ENCODE measurements around the gene C6orf136. TPM values are rescaled to one million over a fixed set of nuclear protein-coding genes. Genes with fewer than 3 reads are reported as not detected.

The C6orf136 gene
- total RNA-seq, 1 experiment from 2014 or later = 7.2 TPM

DNA sequence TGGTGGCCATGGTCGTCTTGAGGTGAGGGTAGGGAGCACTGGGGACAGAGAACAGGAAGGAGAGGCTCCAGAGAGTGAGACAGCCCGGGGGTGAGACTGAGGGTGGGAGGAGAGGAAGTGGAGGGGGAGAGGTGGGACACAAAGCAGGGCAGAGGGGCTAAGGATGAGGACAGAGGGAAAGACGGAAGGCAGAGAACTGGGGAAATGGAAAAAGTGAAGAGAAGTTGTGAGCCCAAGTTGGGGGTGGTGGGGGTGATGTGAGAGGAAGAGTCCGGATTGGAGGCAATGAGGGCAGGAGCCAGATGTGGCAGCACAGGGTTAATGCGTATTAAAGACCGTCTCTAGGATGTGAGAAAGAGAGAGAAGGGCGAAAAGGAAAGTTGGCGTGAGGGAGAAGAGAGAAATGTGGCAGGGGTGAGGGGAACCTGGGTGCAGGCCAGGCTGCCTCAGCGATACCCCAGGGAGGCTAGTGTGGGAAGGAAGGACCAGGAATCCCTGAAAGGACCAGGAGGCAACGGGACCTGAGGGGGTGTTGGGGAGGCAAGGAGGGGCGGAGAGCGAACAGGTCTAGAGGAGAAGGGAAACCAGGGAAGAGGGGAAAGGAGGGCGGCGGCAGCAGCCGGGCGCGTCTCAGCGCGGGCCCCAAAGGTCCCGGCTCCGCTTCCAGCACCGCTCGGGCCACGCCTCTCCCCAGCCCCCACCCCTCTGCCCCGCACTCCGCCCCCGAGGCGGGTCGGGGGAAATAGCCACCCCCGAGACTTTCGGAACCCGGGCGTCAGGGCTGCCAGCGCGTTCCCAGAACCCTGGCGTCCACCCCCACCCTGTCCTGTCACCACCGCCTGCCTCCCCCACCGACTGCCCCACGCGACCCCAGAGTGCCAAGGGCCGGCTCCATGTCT is 39.3 kb downstream of the C6orf136 start, which contains the start of gene PPP1R18:
Gene PPP1R18 (minus strand): TSS at position 637 of the 899 bp plus-strand sequence. CDS start 627 bp downstream, at position 10.
- DNase-seq (ENCODE audit: low read depth) = peak; percentile 70

DNA sequence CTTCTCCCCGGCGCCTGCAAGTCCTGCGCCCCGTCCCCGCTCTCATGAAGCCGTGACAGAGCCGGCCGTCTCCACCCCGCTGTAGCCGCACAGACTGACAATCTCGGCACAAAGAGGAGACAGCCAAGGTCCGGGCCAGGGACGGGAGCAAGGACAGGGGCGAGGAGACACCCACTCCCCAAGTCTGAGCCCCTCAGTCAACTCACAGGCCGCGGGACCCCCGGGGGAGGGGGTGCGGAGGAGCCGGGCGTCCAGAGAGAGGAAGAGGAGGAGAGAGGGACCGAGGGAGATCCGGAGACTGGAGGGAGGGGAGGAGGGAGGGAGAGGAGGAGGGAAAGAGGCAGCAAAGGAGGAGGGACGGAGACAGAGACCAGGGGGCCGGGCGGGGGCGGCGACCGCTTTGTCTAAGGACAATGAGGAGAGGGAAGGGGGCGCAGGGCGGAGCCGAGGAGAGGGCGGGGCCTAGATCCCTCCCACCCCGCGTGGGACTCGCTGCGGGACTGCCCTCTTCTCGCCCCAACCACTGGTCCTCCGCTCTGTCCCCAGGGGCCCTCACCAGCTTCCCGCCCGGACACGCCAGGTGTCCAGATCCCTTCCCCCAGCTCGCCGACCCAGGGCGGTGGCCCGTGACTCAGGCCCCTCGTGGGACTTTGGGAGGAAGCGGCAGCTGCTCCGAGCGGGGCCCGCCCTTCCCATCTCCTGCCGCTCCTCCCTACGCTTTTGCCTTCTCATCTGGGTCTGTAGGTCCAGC is 40.1 kb downstream of the C6orf136 start:
- peak; percentile 100 for DNase-seq (ENCODE audit: low read depth)

DNA sequence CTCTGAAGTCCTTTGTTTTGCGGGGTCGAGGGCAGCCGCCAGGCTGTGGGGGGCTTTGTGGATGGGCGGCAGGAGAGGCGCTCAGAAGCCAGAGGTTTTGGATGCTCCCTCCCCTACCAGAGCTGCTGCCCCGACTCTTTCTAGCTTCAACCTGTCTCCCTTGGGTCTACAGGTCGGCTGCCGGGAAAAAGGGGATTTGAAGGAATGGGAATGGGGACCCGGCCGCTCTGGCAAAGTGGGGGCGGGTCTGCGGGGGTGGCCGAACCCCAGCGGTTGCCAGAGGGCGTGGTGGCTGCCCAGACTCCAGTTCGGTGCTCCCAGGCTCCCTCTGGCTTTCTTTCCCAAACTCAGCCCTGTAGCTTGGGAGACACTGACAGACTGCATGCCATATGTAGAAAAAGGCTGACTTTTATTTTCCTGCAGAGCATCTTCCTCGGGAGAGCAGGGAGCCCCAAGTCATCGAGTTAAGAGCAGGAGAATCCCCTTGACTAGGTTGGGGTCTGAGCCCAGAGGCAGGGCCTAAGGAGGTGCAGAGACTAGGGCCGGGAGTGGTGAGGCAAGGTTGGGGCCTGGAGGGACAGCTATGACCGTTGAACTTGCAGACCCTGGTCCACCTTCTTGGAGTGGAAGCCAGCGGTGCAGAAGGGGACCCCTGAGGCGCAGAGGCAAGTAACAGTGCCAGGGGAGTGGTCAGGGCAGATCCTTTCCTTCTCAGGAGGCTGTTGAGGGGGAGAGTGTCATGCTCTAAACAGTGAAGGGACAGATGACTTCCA is 40.9 kb downstream of the C6orf136 start:
- DNase-seq (ENCODE audit: low read depth) = peak; percentile 70

DNA sequence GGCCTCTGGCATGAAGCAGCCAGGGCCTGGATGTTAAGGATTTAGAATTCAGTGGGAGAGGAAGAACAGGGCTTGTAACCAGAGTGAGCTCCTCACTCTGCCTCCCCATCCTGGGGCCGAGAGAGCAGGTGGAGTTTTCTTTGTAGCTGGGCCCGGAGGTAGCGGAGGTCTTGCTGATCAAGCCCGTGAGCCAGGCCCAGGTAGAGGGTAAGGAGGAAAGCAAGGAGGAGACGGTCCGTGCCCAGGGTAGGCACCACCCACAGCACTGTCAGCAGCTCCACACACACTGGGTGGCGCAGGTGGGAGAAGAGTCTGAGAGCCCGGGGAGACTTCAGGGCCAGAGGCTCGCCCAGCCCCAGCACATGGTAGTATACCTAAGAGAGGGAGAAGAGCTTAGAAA is 41.6 kb downstream of the C6orf136 start:
- no peak for DNase-seq (ENCODE audit: low read depth)

DNA sequence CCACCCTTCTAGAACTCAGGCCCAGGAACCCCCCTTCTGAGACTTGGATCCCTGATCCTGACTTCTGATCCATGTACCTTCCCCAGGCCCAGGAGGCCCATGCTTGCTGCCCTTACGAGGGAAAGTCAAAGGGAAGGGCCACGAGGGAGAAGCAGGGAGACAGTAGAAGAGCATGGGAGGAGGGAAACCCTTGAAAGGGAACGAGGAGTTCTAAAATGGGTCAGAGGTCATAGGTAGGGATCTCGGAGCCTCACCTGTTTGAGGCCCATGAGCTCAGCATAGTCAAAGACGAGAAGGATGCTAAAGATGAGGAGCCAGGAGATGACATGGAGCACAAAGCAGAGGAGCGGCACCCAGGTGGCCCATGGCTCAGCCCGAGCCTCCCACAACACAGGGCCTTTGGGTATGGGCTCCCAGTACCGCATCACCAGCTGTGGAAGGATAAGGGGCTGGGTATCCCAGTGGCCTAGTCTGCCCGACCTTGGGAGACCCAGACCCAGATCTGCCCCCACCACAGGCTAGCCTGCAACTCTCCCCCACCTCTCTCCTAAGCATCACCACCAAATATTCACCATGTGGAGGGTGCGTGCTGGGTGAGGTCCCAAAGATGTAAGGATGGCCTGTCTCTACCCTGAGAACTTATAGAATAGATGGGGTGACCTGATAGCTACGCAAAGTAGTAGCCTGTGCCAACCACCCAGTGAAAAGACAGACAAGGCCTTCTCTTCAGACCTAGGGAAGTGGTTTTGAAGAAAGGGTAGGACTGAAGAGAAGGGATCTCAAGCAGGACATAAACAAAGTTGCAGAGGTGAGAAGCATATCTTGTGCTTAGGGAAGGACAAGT is 42.3 kb downstream of the C6orf136 start:
- DNase-seq (ENCODE audit: low read depth) = no peak

DNA sequence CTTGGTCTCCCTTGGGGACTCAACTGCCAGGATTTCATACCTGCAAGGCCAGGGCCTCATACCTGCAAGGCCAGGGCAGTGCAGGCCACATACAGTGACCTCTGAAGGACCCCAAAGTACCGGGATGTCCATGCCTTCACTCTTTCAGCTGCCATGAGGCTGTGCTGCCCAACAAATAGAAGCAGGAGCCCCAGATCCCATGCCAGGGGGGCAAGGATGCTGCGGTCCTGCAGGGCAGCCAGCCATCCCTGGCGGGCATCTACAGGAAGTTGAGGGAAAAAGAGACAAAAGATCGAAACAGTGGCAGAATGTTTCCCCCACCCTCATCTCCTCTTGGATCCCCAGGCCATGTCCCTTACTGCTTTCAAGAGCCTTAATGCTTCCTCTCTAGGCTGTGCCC is 43.1 kb downstream of the C6orf136 start:
- no peak for DNase-seq (ENCODE audit: low read depth)

DNA sequence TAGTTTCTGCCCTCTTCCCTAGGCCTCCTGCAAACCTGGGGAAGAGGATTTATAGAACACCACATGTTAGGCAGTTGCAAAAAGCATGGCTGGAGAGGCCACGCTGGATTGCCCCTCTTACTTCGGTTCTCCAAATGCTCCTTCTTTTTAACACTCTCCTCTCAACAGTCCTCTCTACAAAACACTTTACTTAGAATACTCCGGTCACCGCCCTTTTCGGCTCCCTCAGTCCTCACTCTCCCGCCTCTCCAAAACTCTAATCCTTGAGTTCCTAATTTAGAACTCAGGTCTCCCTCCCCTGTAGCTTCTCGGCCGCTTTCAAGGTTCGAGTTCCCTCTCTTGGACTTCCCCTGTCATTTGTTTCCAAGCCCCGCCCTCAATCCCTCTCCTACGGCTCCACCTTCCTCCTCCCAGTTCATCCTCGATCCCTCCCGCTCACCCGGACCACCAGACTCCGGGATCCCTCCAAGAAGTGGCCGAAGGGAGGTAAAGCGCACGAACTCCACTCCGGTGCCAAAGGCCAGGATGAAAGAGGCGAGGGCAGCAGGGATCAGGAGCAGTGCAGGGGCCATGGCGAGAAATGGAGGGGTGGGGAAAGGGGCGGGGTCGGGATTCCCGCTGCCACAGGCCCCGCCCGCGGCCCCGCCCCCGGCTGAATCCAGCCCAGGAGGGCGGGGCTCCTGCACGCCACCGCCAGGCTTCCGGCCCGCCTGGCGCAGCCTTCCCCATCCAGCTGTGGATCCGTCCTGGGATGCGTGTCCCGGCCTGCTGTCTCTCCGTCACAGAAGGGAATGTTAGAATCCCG is 43.7 kb downstream of the C6orf136 start, which contains the start of gene NRM:
Gene NRM (minus strand): TSS at position 582 of the 805 bp plus-strand sequence. CDS start 10 bp downstream, at position 572.
- peak; percentile 89 for DNase-seq (ENCODE audit: low read depth)

DNA sequence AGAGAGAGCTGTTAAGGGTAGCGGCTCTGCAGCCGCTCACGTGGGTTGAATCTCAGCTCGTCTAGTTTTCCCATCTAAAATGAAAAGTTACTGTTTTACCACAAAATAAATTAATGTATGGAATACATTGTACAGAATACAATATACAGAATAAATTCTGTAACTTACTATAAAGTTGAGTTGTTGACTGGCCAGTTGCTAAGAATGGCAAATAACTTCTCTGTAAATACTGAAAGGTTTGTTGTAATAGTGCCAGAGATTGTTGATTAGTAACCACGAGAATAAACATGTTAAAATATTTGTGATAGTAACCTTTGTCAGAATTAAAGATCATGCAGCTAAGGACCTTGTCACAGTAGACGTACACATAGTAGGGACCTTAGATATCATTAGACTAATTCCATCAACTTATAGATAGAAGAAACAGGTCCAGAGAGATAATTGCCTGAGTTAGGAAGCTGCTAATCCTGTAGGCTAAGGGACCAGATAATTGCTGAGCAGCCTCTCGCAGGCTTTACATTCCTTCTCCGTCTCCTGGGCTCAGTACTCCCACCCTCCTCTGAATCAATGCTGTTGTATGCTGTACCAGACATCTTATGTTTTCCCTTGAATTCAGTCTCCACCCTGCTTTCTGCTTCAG is 44.4 kb downstream of the C6orf136 start:
- no peak for DNase-seq (ENCODE audit: low read depth)

DNA sequence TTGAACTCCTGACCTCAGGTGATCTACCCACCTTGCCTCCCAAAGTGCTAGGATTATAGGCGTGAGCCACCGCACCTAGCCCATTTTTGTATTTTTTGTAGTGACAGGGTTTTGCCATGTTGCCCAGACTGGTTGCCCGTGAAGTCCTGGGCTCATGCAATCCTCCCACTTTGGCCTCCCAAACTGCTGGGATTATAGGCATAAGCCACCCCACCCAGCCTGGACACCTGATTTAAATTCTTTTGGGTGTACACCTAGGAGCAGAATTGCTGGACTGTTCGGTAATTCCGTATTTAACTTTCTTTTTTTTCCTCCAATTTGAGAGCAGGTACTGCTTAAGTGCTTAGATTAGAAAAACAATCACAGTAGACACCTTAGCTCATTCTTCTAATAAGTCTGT is 49.5 kb downstream of the C6orf136 start:
- no peak for DNase-seq (ENCODE audit: low read depth)

DNA sequence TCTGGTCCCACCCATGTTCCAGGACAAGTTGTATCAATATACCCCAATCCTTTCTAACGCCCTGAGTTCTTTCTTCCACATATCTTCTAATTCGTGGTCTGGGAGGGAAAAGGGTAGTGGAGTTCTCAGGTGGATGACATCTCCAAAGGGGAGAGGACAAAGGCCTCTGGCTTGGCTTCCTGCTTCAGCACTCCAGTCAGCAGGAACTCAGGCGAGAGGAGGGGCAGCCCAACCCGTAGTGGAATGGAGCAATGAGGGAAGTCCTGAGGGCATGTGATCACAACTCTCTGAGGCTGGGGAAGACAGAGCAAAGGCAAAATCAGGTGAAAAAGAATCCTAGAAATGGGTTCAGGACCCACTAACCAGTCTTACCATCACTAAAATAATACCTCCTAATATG is 53.4 kb downstream of the C6orf136 start:
- no peak for DNase-seq (ENCODE audit: low read depth)

Other genes with a start within 250 kb of the C6orf136 start
- gene HLA-E, start 157.6 kb upstream of the C6orf136 start, total RNA-seq (2014; rRNA removed) = 133 and 149 TPM in 2 replicates
- gene GNL1, start 90.6 kb upstream of the C6orf136 start, total RNA-seq (2014; rRNA removed) = 51.1 TPM in 2 replicates
- gene PRR3, start 89.8 kb upstream of the C6orf136 start, total RNA-seq (2014; rRNA removed) = 9.6 and 13.7 TPM in 2 replicates
- 46.6 and 69.5 TPM in 2 replicates for gene ABCF1, start 75.7 kb upstream of the C6orf136 start, total RNA-seq (2014; rRNA removed)
- 37.9 and 43.9 TPM in 2 replicates for gene PPP1R10, start 29.9 kb upstream of the C6orf136 start, total RNA-seq (2014; rRNA removed)
- 56.5 and 67.9 TPM in 2 replicates for gene MRPS18B, start 29.3 kb upstream of the C6orf136 start, total RNA-seq (2014; rRNA removed)
- 6.0 and 6.5 TPM in 2 replicates for gene ATAT1, start 20.3 kb upstream of the C6orf136 start, total RNA-seq (2014; rRNA removed)
- gene DHX16, start 25.9 kb downstream of the C6orf136 start, total RNA-seq (2014; rRNA removed) = 36.1 and 40.0 TPM in 2 replicates
- gene PPP1R18, start 39.5 kb downstream of the C6orf136 start, total RNA-seq (2014; rRNA removed) = 94.5 and 105 TPM in 2 replicates
- gene NRM, start 43.9 kb downstream of the C6orf136 start, total RNA-seq (2014; rRNA removed) = 19.9 and 27.6 TPM in 2 replicates
- 12.4 and 16.3 TPM in 2 replicates for gene MDC1, start 70.1 kb downstream of the C6orf136 start, total RNA-seq (2014; rRNA removed)
- 1,379 and 1,474 TPM in 2 replicates for gene TUBB, start 73.2 kb downstream of the C6orf136 start, total RNA-seq (2014; rRNA removed)
- gene FLOT1, start 95.6 kb downstream of the C6orf136 start, total RNA-seq (2014; rRNA removed) = 207 and 208 TPM in 2 replicates
- 51.0 and 65.9 TPM in 2 replicates for gene IER3, start 97.4 kb downstream of the C6orf136 start, total RNA-seq (2014; rRNA removed)
- gene DDR1, start 237.4 kb downstream of the C6orf136 start, total RNA-seq (2014; rRNA removed) = 43.1 and 47.0 TPM in 2 replicates

All from LHCN-M2 (cell line).